Superior temporal gyrus (tissue), 1 donor: ENCODE results near the gene SERPINA3.
"Not testable (repeated sequence)": the region's sequence is repeated elsewhere in the genome, so short reads cannot be mapped to it uniquely, and the experiment has no call there.

Experiments
- DNase-seq: peaks from one replicate; pipeline ENCODE4 v3.0.0-alpha.2; 2016; ENCODE audit errors: extremely low spot score

SERPINA3 gene

GRCh38 chr14:94633121-94633520 lies 20.9 kb downstream of the SERPINA3 start:
- DNase-seq: no peak

- no peak for DNase-seq
Observed at GRCh38 chr14:94635154-94635553, 23.0 kb downstream of the SERPINA3 start.

GRCh38 chr14:94636744-94637412 lies 24.7 kb downstream of the SERPINA3 start:
- DNase-seq: no peak

GRCh38 chr14:94637814-94638213 lies 25.6 kb downstream of the SERPINA3 start:
- not testable (repeated sequence) for DNase-seq

- no peak for DNase-seq
Observed at GRCh38 chr14:94638339-94638738, 26.1 kb downstream of the SERPINA3 start.

GRCh38 chr14:94638961-94639817 lies 27.0 kb downstream of the SERPINA3 start:
- no peak for DNase-seq

GRCh38 chr14:94640721-94641631 lies 28.8 kb downstream of the SERPINA3 start:
- no peak for DNase-seq

- DNase-seq: no peak
Observed at GRCh38 chr14:94641632-94641955, 29.4 kb downstream of the SERPINA3 start.

GRCh38 chr14:94643316-94644101 lies 31.3 kb downstream of the SERPINA3 start:
- DNase-seq: no peak

- no peak for DNase-seq
Observed at GRCh38 chr14:94644102-94644535, 31.9 kb downstream of the SERPINA3 start.

GRCh38 chr14:94646066-94646465 lies 33.9 kb downstream of the SERPINA3 start:
- no peak for DNase-seq

- peak; percentile 16 for DNase-seq
Observed at GRCh38 chr14:94646481-94646880, 34.3 kb downstream of the SERPINA3 start.

- DNase-seq: no peak
Observed at GRCh38 chr14:94648801-94649200, 36.6 kb downstream of the SERPINA3 start.

GRCh38 chr14:94649543-94650443 lies 37.6 kb downstream of the SERPINA3 start:
- DNase-seq: no peak

- no peak for DNase-seq
Observed at GRCh38 chr14:94650444-94650775, 38.2 kb downstream of the SERPINA3 start.

- no peak for DNase-seq
Observed at GRCh38 chr14:94650806-94651805, 38.9 kb downstream of the SERPINA3 start.

GRCh38 chr14:94653321-94653720 lies 41.1 kb downstream of the SERPINA3 start:
- DNase-seq: no peak

- DNase-seq: no peak
Observed at GRCh38 chr14:94654071-94654861, 42.1 kb downstream of the SERPINA3 start.
